Vagina (tissue), 2 donors: ENCODE results near the gene FZR1. TPM values are rescaled to one million over a fixed set of nuclear protein-coding genes. Genes with fewer than 3 reads are reported as not detected.
A peak's percentile ranks its signal among the peaks of the same experiment; 100 is the strongest.

Experiments
- DNase-seq, 2 donors: peaks; one replicate each; pipeline ENCODE4 v3.0.0-alpha.2; 2017; ENCODE audit errors: extremely low spot score in 2 of 2
- H3K27ac ChIP-seq: fragments of 200-600 bp; sonication (generic); one replicate; pipeline ENCODE4 v1.5.1; 2019
- H3K27me3 ChIP-seq: fragments of 200-600 bp; sonication (generic); one replicate; pipeline ENCODE4 v1.5.1; 2019
- H3K36me3 ChIP-seq, 2 donors: fragments of 200-600 bp; sonication (generic); one replicate each; pipeline ENCODE4 v1.5.1; 2017 to 2019
- H3K4me1 ChIP-seq: fragments of 200-600 bp; sonication (generic); one replicate; pipeline ENCODE4 v1.5.1; 2019
- H3K4me3 ChIP-seq, 2 donors: fragments of 200-600 bp; sonication (generic); 1 replicate in 1 of 2; 2 replicates in 1 of 2; pipeline ENCODE4 v1.5.1; 2016 to 2019
- H3K9me3 ChIP-seq: fragments of 200-600 bp; sonication (generic); one replicate; pipeline ENCODE4 v1.5.1; 2019
- POLR2A ChIP-seq, 2 donors: fragments of 450-650 bp; IDR thresholded peaks; one replicate each; pipeline ENCODE4 v1.6.1; 2017; ENCODE audit warnings: antibody characterized with exemption in 2 of 2, mild to moderate bottlenecking in 2 of 2, moderate library complexity in 2 of 2
- POLR2AphosphoS5 ChIP-seq, 2 donors: sonication (generic); formaldehyde crosslinking; IDR thresholded peaks; one replicate each; pipeline ENCODE4 v1.9.0; 2017; ENCODE audit warnings: antibody characterized with exemption in 2 of 2, mild to moderate bottlenecking in 2 of 2, low read depth in 1 of 2; ENCODE audit not compliant: insufficient read depth in 1 of 2
- intact Hi-C: fragments of 100-400 bp; cut with DNase I; formaldehyde crosslinking; loops from one replicate; pipeline ENCODE4 v1.15.1; 2023
- total RNA-seq: library from RNA; depleted of rRNA; stranded (reverse); fragments of >200 nt; gene quantifications from one replicate; pipeline ENCODE4 v1.2.3, GENCODE V29; 2016
- TF ChIP-seq, protein P1 (sequence below), 3 experiments: fragments of 450-650 bp in 2 of 3; fragments of 200-600 bp in 1 of 3; sonication (generic) in 1 of 3; IDR thresholded peaks; one replicate each; pipeline ENCODE4 v1.5.1; 2017 to 2019; ENCODE audit warnings: antibody characterized with exemption in 3 of 3, mild to moderate bottlenecking in 2 of 3, moderate library complexity in 2 of 3

Gene FZR1
- total RNA-seq, 1 donor from 2014 or later = 29.2 TPM

DNA sequence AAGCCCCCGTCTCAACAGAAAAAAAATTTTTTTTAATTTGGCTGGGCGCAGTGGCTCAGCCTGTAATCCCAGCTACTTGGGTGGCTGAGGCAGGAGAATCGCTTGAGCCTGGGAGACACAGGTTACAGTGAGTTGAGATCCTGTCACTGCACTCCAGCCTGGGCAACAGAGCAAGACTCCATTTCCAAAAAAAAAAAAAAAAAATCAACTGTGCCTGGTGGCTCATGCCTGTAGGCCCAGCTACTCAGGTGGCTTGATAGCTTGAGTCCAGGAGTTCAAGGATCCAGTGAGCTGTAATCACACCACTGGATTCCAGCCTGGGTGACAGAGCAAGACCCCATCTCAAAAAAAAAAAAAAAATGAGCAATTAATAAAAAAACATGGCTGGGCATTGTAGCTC lies 4.3 kb upstream of the FZR1 start:
- Histone ChIP-seq H3K27me3 (no peaks in the 10 kb centered on the region), H3K4me1 (peaks cover 26% of the 10 kb centered on the region), H3K4me3 (no peak overlapping the region), H3K27ac (no peak overlapping the region), H3K9me3 (no peaks in the 10 kb centered on the region), H3K36me3 (no peaks in the 10 kb centered on the region)
- TF ChIP-seq POLR2A (IDR thresholded peaks at IDR 0.05) = no peak
- no peak for TF ChIP-seq POLR2AphosphoS5 (IDR thresholded peaks at IDR 0.05; ENCODE audit: insufficient read depth in 1 of 2, low read depth in 1 of 2)
- TF ChIP-seq, protein P1, sequence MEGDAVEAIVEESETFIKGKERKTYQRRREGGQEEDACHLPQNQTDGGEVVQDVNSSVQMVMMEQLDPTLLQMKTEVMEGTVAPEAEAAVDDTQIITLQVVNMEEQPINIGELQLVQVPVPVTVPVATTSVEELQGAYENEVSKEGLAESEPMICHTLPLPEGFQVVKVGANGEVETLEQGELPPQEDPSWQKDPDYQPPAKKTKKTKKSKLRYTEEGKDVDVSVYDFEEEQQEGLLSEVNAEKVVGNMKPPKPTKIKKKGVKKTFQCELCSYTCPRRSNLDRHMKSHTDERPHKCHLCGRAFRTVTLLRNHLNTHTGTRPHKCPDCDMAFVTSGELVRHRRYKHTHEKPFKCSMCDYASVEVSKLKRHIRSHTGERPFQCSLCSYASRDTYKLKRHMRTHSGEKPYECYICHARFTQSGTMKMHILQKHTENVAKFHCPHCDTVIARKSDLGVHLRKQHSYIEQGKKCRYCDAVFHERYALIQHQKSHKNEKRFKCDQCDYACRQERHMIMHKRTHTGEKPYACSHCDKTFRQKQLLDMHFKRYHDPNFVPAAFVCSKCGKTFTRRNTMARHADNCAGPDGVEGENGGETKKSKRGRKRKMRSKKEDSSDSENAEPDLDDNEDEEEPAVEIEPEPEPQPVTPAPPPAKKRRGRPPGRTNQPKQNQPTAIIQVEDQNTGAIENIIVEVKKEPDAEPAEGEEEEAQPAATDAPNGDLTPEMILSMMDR (IDR thresholded peaks at IDR 0.05) = no peak
- intact Hi-C loops = no loop called here
- no peak for DNase-seq

DNA sequence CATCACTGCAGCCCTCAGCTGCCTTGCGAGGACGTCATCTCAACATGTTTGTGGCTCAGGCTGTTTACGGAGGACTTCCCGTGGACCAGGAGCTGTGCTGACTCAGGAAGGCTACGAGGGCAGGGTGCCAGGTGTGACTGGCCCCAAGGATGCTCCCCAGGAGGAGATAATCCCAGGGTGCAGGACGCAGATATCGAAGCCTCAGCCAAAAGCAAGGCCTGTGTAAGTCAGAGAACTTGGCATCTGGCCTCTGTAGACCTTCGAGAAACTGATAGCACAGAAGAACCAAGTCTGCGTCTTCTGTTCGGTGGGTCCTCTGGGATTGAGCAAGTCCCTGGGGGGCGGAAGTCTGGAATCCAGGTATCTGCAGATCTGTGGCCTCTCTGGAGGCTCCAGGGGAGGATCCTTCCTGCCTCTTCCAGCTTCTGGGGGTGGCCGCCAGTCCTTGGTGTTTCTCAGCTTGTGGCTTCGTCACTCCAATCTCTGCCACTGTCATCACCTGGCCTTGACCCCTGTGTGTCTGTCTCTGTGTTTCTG lies 3.0 kb upstream of the FZR1 start:
- Histone ChIP-seq H3K27ac (no peak overlapping the region), H3K9me3 (no peaks in the 10 kb centered on the region), H3K27me3 (no peaks in the 10 kb centered on the region), H3K4me3 (no peak overlapping the region), H3K36me3 (no peaks in the 10 kb centered on the region), H3K4me1 (peaks cover 39% of the 10 kb centered on the region)
- TF ChIP-seq, protein P1 (IDR thresholded peaks at IDR 0.05) = no peak
- TF ChIP-seq POLR2AphosphoS5 (IDR thresholded peaks at IDR 0.05; ENCODE audit: insufficient read depth in 1 of 2, low read depth in 1 of 2) (no peak), POLR2A (IDR thresholded peaks at IDR 0.05) (no peak)
- intact Hi-C loops = no loop called here
- DNase-seq = no peak

DNA sequence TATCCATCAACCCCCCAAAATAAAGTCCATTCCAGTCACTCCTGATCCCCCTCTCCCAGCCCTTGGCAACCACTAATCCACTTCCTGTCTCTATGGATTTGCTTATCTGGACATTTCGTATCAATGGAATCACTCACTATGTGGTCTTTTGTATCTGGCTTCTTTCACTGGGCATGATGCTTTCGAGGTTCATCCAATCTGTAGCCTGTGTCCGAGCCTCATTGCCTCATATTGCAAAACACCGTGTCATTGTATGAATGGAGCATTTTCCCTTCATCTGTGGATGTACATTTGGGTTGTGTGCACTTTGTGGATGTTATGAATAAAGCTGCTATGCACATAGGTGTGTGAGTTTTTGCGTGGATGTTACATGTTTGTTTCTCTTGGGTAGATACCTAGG lies 1.4 kb upstream of the FZR1 start:
- intact Hi-C loops = no loop called here
- no peak overlapping the region for H3K27ac ChIP-seq
- no peaks in the 10 kb centered on the region for H3K9me3 ChIP-seq
- no peak overlapping the region for H3K4me3 ChIP-seq
- H3K36me3 ChIP-seq = no peaks in the 10 kb centered on the region
- no peak for DNase-seq
- no peak for TF ChIP-seq POLR2AphosphoS5 (IDR thresholded peaks at IDR 0.05; ENCODE audit: insufficient read depth in 1 of 2, low read depth in 1 of 2)
- TF ChIP-seq, protein P1 (IDR thresholded peaks at IDR 0.05) = no peak
- TF ChIP-seq POLR2A (IDR thresholded peaks at IDR 0.05) = no peak
- peaks cover 46% of the 10 kb centered on the region for H3K4me1 ChIP-seq
- no peaks in the 10 kb centered on the region for H3K27me3 ChIP-seq

DNA sequence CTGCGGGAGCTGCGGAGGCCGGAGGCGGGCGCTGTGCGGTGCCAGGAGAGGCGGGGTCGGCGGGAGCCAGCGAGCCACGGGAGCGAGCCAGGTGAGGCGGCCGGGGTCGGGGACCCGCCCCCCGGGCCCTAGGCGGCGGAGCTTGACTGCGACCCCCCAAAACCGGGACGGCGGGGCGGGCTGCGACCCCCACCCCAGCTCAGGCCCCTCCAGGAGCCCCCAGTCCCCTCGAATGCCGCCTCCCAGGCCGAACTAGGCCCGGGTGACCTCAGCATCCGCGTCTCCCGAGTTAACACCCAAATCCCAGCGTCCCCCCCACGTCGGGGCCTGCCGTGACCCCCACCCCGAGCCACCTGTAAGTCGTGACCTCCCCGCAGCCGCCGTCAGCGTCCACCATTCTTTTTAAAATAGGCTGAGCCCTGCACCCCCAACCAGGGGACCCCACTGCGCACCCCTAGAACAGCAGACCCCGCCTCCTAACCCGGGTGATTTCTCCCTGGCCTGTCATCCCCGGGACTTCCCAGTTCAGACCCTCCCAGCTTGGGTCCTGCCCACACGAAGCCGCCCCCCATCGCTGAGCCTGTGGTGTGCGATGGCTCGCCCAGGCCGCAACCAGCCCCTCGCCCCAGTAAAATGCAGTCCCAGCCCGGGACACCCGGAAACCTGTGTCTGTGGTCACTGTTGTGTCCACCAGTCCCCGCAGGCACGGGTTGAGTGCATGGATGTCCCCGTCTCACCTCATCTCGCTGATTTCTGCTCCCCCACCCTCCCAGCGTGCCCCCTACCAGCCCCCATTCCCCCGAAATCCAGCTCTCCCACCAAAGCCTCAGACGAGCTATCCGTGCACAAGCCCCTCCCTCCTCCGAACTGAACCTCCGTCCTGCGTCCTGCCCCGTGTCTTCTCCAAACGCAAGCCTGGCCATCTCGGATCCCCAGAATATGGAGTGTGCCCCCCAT lies 551 bp downstream of the FZR1 start:
- peak overlapping the region; percentile 96 for H3K27ac ChIP-seq
- H3K9me3 ChIP-seq = no peaks in the 10 kb centered on the region
- no peaks in the 10 kb centered on the region for H3K27me3 ChIP-seq
- H3K4me1 ChIP-seq = peaks cover 56% of the 10 kb centered on the region
- H3K4me3 ChIP-seq = peak overlapping the region; percentile 93 to 97
- TF ChIP-seq POLR2AphosphoS5 (IDR thresholded peaks at IDR 0.05; ENCODE audit: insufficient read depth in 1 of 2, low read depth in 1 of 2) = no peak
- TF ChIP-seq POLR2A (IDR thresholded peaks at IDR 0.05) = no peak
- TF ChIP-seq, protein P1 (IDR thresholded peaks at IDR 0.05) = no peak
- peaks cover 0 to 4% of the 10 kb centered on the region in 2 donors for H3K36me3 ChIP-seq
- intact Hi-C loops = no loop called here
- no peak for DNase-seq
